GM20000 (cell line): ENCODE results near the gene INTS7.
"Not testable (repeated sequence)": the region's sequence is repeated elsewhere in the genome, so short reads cannot be mapped to it uniquely, and the experiment has no call there.

Experiments
- DNase-seq: peaks from one replicate; pipeline ENCODE4 v3.0.0; 2012; ENCODE audit warnings: low spot score
- CTCF ChIP-seq: IDR thresholded peaks from 2 replicates; pipeline ENCODE4 v1.5.1; 2012; ENCODE audit warnings: mild to moderate bottlenecking, control low read depth; ENCODE audit errors: extremely low read depth, missing control alignments

Gene INTS7

GRCh38 chr1:211920141-211920572, 115.2 kb downstream of the INTS7 start:
- TF ChIP-seq CTCF = no peak
- no peak for DNase-seq

GRCh38 chr1:211918843-211919414, 116.4 kb downstream of the INTS7 start:
- TF ChIP-seq CTCF = no peak
- DNase-seq = no peak

- DNase-seq = not testable (repeated sequence)
Measured at GRCh38 chr1:211916458-211916857, 118.9 kb downstream of the INTS7 start.

GRCh38 chr1:211915924-211916323, 119.4 kb downstream of the INTS7 start:
- no peak for DNase-seq
- TF ChIP-seq CTCF = no peak

GRCh38 chr1:211912844-211913432, 122.4 kb downstream of the INTS7 start:
- TF ChIP-seq CTCF = no peak
- DNase-seq = no peak

GRCh38 chr1:211912038-211912437, 123.3 kb downstream of the INTS7 start:
- no peak for TF ChIP-seq CTCF

GRCh38 chr1:211910913-211911485, 124.4 kb downstream of the INTS7 start:
- DNase-seq = no peak
- no peak for TF ChIP-seq CTCF

More at GRCh38 chr1:211912038-211912437, 123.3 kb downstream of the INTS7 start:
- no peak for DNase-seq
